ENCODE results near the gene BBC3. TPM values are rescaled to one million over a fixed set of nuclear protein-coding genes. Genes with fewer than 3 reads are reported as not detected.

Gene BBC3
- total RNA-seq, 1 experiment from 2014 or later: 9.8 TPM

GRCh38 chr19:47188507-47189033 lies 42.4 kb downstream of the BBC3 start:
- DNase-seq: no peak
- no peak overlapping the region for H3K4me3 Mint-ChIP-seq (ENCODE audit: low read depth, unreplicated experiment)

GRCh38 chr19:47187797-47188196 lies 43.2 kb downstream of the BBC3 start:
- H3K4me3 Mint-ChIP-seq (ENCODE audit: low read depth, unreplicated experiment): no peak overlapping the region
- peaks cover 58% of the 10 kb centered on the region for H3K4me1 Mint-ChIP-seq (ENCODE audit: low read depth, unreplicated experiment)
- CTCF ChIA-PET: interaction anchor here (0.6 to 1.2 kb wide), 2 partner anchors 8 to 56 kb away, joined by 3 to 5 read pairs; no protein-coding TSS in a partner anchor
- TF ChIP-seq CTCF (IDR thresholded peaks at IDR 0.05; ENCODE audit: unreplicated experiment): no peak
- BruUV-seq (replicated peaks): no TSS peak
- intact Hi-C loops (cut with micrococcal nuclease; ENCODE audit: unreplicated experiment): no loop called here
- H3K9me3 Mint-ChIP-seq (ENCODE audit: low read depth, unreplicated experiment): no peaks in the 10 kb centered on the region
- peaks cover 61% of the 10 kb centered on the region for H3K36me3 Mint-ChIP-seq (ENCODE audit: insufficient read depth, unreplicated experiment)
- peak overlapping the region; percentile 17 for H3K27ac Mint-ChIP-seq (ENCODE audit: unreplicated experiment)
- no peaks in the 10 kb centered on the region for H3K27me3 Mint-ChIP-seq (ENCODE audit: unreplicated experiment)
- DNase-seq: peak; percentile 16

More at GRCh38 chr19:47188507-47189033, 42.4 kb downstream of the BBC3 start:
- Mint-ChIP-seq H3K27ac (ENCODE audit: unreplicated experiment) (peak overlapping the region; percentile 17), H3K9me3 (ENCODE audit: low read depth, unreplicated experiment) (no peaks in the 10 kb centered on the region), H3K36me3 (ENCODE audit: insufficient read depth, unreplicated experiment) (peaks cover 67% of the 10 kb centered on the region), H3K4me1 (ENCODE audit: low read depth, unreplicated experiment) (peaks cover 58% of the 10 kb centered on the region), H3K27me3 (ENCODE audit: unreplicated experiment) (no peaks in the 10 kb centered on the region)
- intact Hi-C loops (cut with micrococcal nuclease; ENCODE audit: unreplicated experiment): no loop called here
- BruUV-seq (replicated peaks): no TSS peak
- TF ChIP-seq CTCF (IDR thresholded peaks at IDR 0.05; ENCODE audit: unreplicated experiment): no peak
- CTCF ChIA-PET: interaction anchor here (0.9 to 1.2 kb wide), 2 partner anchors 10 to 55 kb away, joined by 3 to 5 read pairs; no protein-coding TSS in a partner anchor

GRCh38 chr19:47187335-47187655 lies 43.7 kb downstream of the BBC3 start:
- Mint-ChIP-seq H3K4me3 (ENCODE audit: low read depth, unreplicated experiment) (no peak overlapping the region), H3K9me3 (ENCODE audit: low read depth, unreplicated experiment) (no peaks in the 10 kb centered on the region), H3K36me3 (ENCODE audit: insufficient read depth, unreplicated experiment) (peaks cover 58% of the 10 kb centered on the region), H3K4me1 (ENCODE audit: low read depth, unreplicated experiment) (peaks cover 58% of the 10 kb centered on the region), H3K27ac (ENCODE audit: unreplicated experiment) (no peak overlapping the region), H3K27me3 (ENCODE audit: unreplicated experiment) (no peaks in the 10 kb centered on the region)
- no TSS peak for BruUV-seq (replicated peaks)
- CTCF ChIA-PET: interaction anchor here (0.6 kb wide), 1 partner anchor 9 kb away, joined by 3 read pairs; no protein-coding TSS in a partner anchor
- no peak for DNase-seq
- intact Hi-C loops (cut with micrococcal nuclease; ENCODE audit: unreplicated experiment): no loop called here
- TF ChIP-seq CTCF (IDR thresholded peaks at IDR 0.05; ENCODE audit: unreplicated experiment): no peak

- intact Hi-C loops (cut with micrococcal nuclease; ENCODE audit: unreplicated experiment): no loop called here
- Mint-ChIP-seq H3K9me3 (ENCODE audit: low read depth, unreplicated experiment) (no peaks in the 10 kb centered on the region), H3K4me1 (ENCODE audit: low read depth, unreplicated experiment) (peaks cover 56% of the 10 kb centered on the region), H3K27ac (ENCODE audit: unreplicated experiment) (peak overlapping the region; percentile 22), H3K4me3 (ENCODE audit: low read depth, unreplicated experiment) (no peak overlapping the region), H3K36me3 (ENCODE audit: insufficient read depth, unreplicated experiment) (peaks cover 61% of the 10 kb centered on the region), H3K27me3 (ENCODE audit: unreplicated experiment) (no peaks in the 10 kb centered on the region)
- BruUV-seq (replicated peaks): no TSS peak
- DNase-seq: no peak
- CTCF ChIA-PET: no interaction called here
- no peak for TF ChIP-seq CTCF (IDR thresholded peaks at IDR 0.05; ENCODE audit: unreplicated experiment)
Observed at GRCh38 chr19:47186446-47187334, 44.3 kb downstream of the BBC3 start.
